ENCODE data around the gene DIDO1.

- TF ChIP-seq POLR2A (IDR thresholded peaks at IDR 0.05) (no peak), CTCF (IDR thresholded peaks at IDR 0.05) (peak in 1 of 4 experiments; percentile 20), POLR2AphosphoS5 (IDR thresholded peaks at IDR 0.05) (no peak)
Measured at GRCh38 chr20:62899633-62900051, 26.7 kb downstream of the DIDO1 start.
